H1 (cell line): ENCODE data around the gene FSTL4. TPM values are rescaled to one million over a fixed set of nuclear protein-coding genes. Genes with fewer than 3 reads are reported as not detected.

Experiments
- CTCF ChIA-PET: fragments of 300-600 bp; sonication (Branson Sonifier 250); formaldehyde crosslinking; loops from one replicate; lab custom pipeline; 2021; ENCODE audit not compliant: partially characterized antibody; lab: Charles Lee
- POLR2A ChIA-PET: fragments of 300-600 bp; sonication (Branson Sonifier 250); formaldehyde crosslinking; loops from one replicate; lab custom pipeline; 2021; ENCODE audit warnings: inconsistent platforms; ENCODE audit not compliant: partially characterized antibody; lab: Charles Lee
- DNase-seq, 2 experiments: peaks; one replicate each; pipeline versions ENCODE4 v3.0.0 to v3.0.0-alpha.2; 2010 to 2022; ENCODE audit warnings: low spot score in 2 of 2, low read depth in 1 of 2, mixed read lengths in 1 of 2
- FAIRE-seq: peaks from 2 replicates; lab custom pipeline; 2011; peaks lifted over from hg19 to GRCh38; lab: Jason Lieb, UNC
- H2AFZ ChIP-seq: 2 replicates; pipeline ENCODE4 v1.8.1; 2012; ENCODE audit warnings: low read length, inconsistent platforms
- H2AK5ac ChIP-seq: 2 replicates; pipeline ENCODE4 v1.6.1; 2013; ENCODE audit warnings: low read depth, low read length
- H2BK120ac ChIP-seq: replicated peaks from 2 replicates; pipeline ENCODE3; 2013; ENCODE audit warnings: low read depth, low read length, inconsistent platforms
- H2BK12ac ChIP-seq: 2 replicates; pipeline ENCODE4 v1.6.1; 2013; ENCODE audit warnings: low read depth, low read length
- H2BK15ac ChIP-seq: 2 replicates; pipeline ENCODE4 v1.6.1; 2013; ENCODE audit warnings: low read length
- H2BK20ac ChIP-seq: 2 replicates; pipeline ENCODE4 v1.6.1; 2013; ENCODE audit warnings: low read length
- H2BK5ac ChIP-seq: 2 replicates; pipeline ENCODE4 v1.6.1; 2013; ENCODE audit warnings: low read depth, low read length
- H3K14ac ChIP-seq: 2 replicates; pipeline ENCODE4 v1.6.1; 2013; ENCODE audit warnings: inconsistent platforms; ENCODE audit not compliant: insufficient read length
- H3K18ac ChIP-seq: 2 replicates; pipeline ENCODE4 v1.6.1; 2013; ENCODE audit warnings: low read length; ENCODE audit errors: extremely low read depth
- H3K23ac ChIP-seq: 2 replicates; pipeline ENCODE4 v1.6.1; 2013; ENCODE audit warnings: inconsistent platforms; ENCODE audit not compliant: insufficient read length
- H3K23me2 ChIP-seq: 2 replicates; pipeline ENCODE4 v1.6.1; 2013; ENCODE audit warnings: low read depth, low read length
- H3K27ac ChIP-seq: 2 replicates; pipeline ENCODE4 v1.6.1; 2011; ENCODE audit warnings: low read depth, low read length, inconsistent platforms
- H3K27me3 ChIP-seq, 4 experiments: replicated peaks in 1 of 4; 1 replicate in 1 of 4; 2 replicates in 3 of 4; pipeline versions ENCODE4 v1.6.1 to v1.8.1; 2011 to 2013; ENCODE audit warnings: low read length in 3 of 4, mild to moderate bottlenecking in 3 of 4, inconsistent platforms in 2 of 4, mixed read lengths in 2 of 4, moderate library complexity in 1 of 4; ENCODE audit not compliant: control insufficient read depth in 3 of 4, insufficient read depth in 3 of 4; ENCODE audit errors: extremely low read depth in 1 of 4
- H3K36me3 ChIP-seq, 4 experiments: 2 replicates each; pipeline versions ENCODE4 v1.6.1 to v1.8.1; 2011 to 2013; ENCODE audit warnings: mild to moderate bottlenecking in 4 of 4, low read length in 3 of 4, moderate library complexity in 2 of 4, control low read depth in 1 of 4, inconsistent platforms in 1 of 4; ENCODE audit not compliant: insufficient read depth in 4 of 4, control insufficient read depth in 2 of 4
- H3K4ac ChIP-seq: replicated peaks from 2 replicates; pipeline ENCODE3; 2013; ENCODE audit warnings: low read length, low read depth, mixed read lengths, inconsistent platforms; ENCODE audit not compliant: insufficient read length
- H3K4me1 ChIP-seq, 4 experiments: replicated peaks in 1 of 4; 1 replicate in 1 of 4; 2 replicates in 3 of 4; pipeline versions ENCODE4 v1.6.1 to v1.8.1; 2011 to 2013; ENCODE audit warnings: low read length in 3 of 4, inconsistent platforms in 2 of 4, mixed read lengths in 1 of 4; ENCODE audit not compliant: insufficient read depth in 4 of 4, control insufficient read depth in 3 of 4
- H3K4me2 ChIP-seq, 2 experiments: 2 replicates each; pipeline versions ENCODE4 v1.6.1 to v1.8.1; 2011 to 2013; ENCODE audit warnings: low read depth in 2 of 2, low read length in 2 of 2, control low read depth in 1 of 2, inconsistent platforms in 1 of 2, mild to moderate bottlenecking in 1 of 2; ENCODE audit not compliant: insufficient read depth in 1 of 2
- H3K4me3 ChIP-seq, 4 experiments: fragments of 200-600, 300-600 bp in 1 of 4; sonication (generic), shearing (Covaris generic), sonication (Bioruptor Twin) in 1 of 4; 2 replicates each; pipeline versions ENCODE4 v1.5.1 to v1.8.1; 2011 to 2016; ENCODE audit warnings: low read length in 4 of 4, low read depth in 3 of 4, control low read depth in 2 of 4, inconsistent platforms in 2 of 4, mild to moderate bottlenecking in 2 of 4, mixed read lengths in 1 of 4, moderate library complexity in 1 of 4; ENCODE audit not compliant: insufficient read depth in 2 of 4; ENCODE audit errors: extremely low read depth in 1 of 4
- H3K56ac ChIP-seq: replicated peaks from 2 replicates; pipeline ENCODE3; 2013; ENCODE audit warnings: low read depth, mild to moderate bottlenecking, mixed read lengths, low read length, inconsistent platforms; ENCODE audit not compliant: insufficient read length
- H3K79me1 ChIP-seq: 2 replicates; pipeline ENCODE4 v1.6.1; 2013; ENCODE audit warnings: low read depth, low read length, control low read depth
- H3K79me2 ChIP-seq, 2 experiments: 2 replicates each; pipeline versions ENCODE4 v1.6.1 to v1.8.1; 2012 to 2013; ENCODE audit warnings: low read length in 2 of 2, mild to moderate bottlenecking in 2 of 2, inconsistent platforms in 1 of 2; ENCODE audit not compliant: insufficient read depth in 2 of 2, control insufficient read depth in 1 of 2
- H3K9ac ChIP-seq, 4 experiments: replicated peaks in 1 of 4; 1 replicate in 1 of 4; 2 replicates in 3 of 4; pipeline versions ENCODE4 v1.6.1 to v1.8.1; 2011 to 2013; ENCODE audit warnings: low read depth in 3 of 4, low read length in 3 of 4, control low read depth in 2 of 4, mild to moderate bottlenecking in 2 of 4, moderate library complexity in 2 of 4, inconsistent platforms in 1 of 4; ENCODE audit errors: extremely low read depth in 1 of 4
- H3K9me3 ChIP-seq, 2 experiments: 2 replicates each; pipeline versions ENCODE4 v1.6.1 to v1.8.1; 2012 to 2013; ENCODE audit warnings: mild to moderate bottlenecking in 2 of 2, moderate library complexity in 2 of 2, control low read depth in 1 of 2, inconsistent platforms in 1 of 2, low read depth in 1 of 2, low read length in 1 of 2, mixed read lengths in 1 of 2; ENCODE audit not compliant: insufficient read depth in 2 of 2
- H4K20me1 ChIP-seq, 2 experiments: replicated peaks in 1 of 2; 2 replicates each; pipeline versions ENCODE3 to v1.8.1; 2011 to 2013; ENCODE audit warnings: inconsistent platforms in 2 of 2, low read length in 2 of 2, mild to moderate bottlenecking in 1 of 2; ENCODE audit not compliant: insufficient read depth in 2 of 2, control insufficient read depth in 1 of 2
- H4K5ac ChIP-seq: 2 replicates; pipeline ENCODE4 v1.6.1; 2013; ENCODE audit warnings: low read length, low read depth, mixed read lengths, inconsistent platforms; ENCODE audit not compliant: insufficient read length
- H4K8ac ChIP-seq: 2 replicates; pipeline ENCODE4 v1.8.0; 2013; ENCODE audit warnings: mild to moderate bottlenecking, moderate library complexity, low read length, inconsistent platforms; ENCODE audit not compliant: insufficient read depth; ENCODE audit errors: extremely low read depth
- H4K91ac ChIP-seq: replicated peaks from 2 replicates; pipeline ENCODE3; 2013; ENCODE audit warnings: low read length, mixed read lengths, inconsistent platforms; ENCODE audit not compliant: insufficient read length
- BRCA1 ChIP-seq: IDR thresholded peaks from 2 replicates; pipeline ENCODE4 v1.6.1; 2012; ENCODE audit warnings: low read depth, low read length, improper control_type of control experiment
- GABPA ChIP-seq: IDR thresholded peaks from 2 replicates; pipeline ENCODE4 v1.6.1; 2011; ENCODE audit warnings: mild to moderate bottlenecking, low read length, moderate library complexity, borderline replicate concordance; ENCODE audit not compliant: insufficient read depth
- POU5F1 ChIP-seq: IDR thresholded peaks from 2 replicates; pipeline ENCODE4 v1.6.1; 2011; ENCODE audit warnings: low read depth, mild to moderate bottlenecking, low read length, moderate library complexity
- TEAD4 ChIP-seq: IDR thresholded peaks from 2 replicates; pipeline ENCODE4 v1.6.1; 2012; ENCODE audit warnings: low read depth, low read length, inconsistent platforms, mixed read lengths
- WGBS, 2 experiments: shearing (Covaris generic) in 1 of 2; methylation state at CpG; one replicate each; pipeline versions ENCODE4 v1.1.6 to v1.1.7; 2013 to 2015; ENCODE audit warnings: low lambda C conversion rate in 2 of 2, mixed read lengths in 2 of 2, inconsistent platforms in 1 of 2, low coverage in 1 of 2, missing lambda C conversion rate in 1 of 2; ENCODE audit not compliant: insufficient replicate concordance in 2 of 2, insufficient coverage in 1 of 2, insufficient read length in 1 of 2; ENCODE audit errors: extremely low coverage in 1 of 2, missing lambda C conversion rate in 1 of 2; 5-methylcytosine and 5-hydroxymethylcytosine counted together
- polyA plus RNA-seq, 7 experiments: library from polyadenylated mRNA; depleted of rRNA in 3 of 7; stranded (reverse) in 5 of 7; unstranded in 2 of 7; fragments of >200 nt in 5 of 7; fragments of 200-250 nt in 2 of 7; gene quantifications; 1 replicate in 5 of 7; 2 replicates in 1 of 7; 4 replicates in 1 of 7; pipeline versions ENCODE4 v1.2.1 to v1.2.3, GENCODE V29; 2011 to 2013; ENCODE audit warnings: missing spikeins in 2 of 7, mixed read lengths in 2 of 7
- total RNA-seq: library from RNA; stranded (reverse); fragmentation: NEBNext Ultra II Directional; extraction: Animal tissue kit (Norgen Biotek cat#: 25700); gene quantifications from 2 replicates; pipeline ENCODE4 v1.2.1, GENCODE V29; 2021
- TF ChIP-seq, protein P1 (sequence below), 3 experiments: IDR thresholded peaks; 1 replicate in 2 of 3; 2 replicates in 1 of 3; pipeline versions ENCODE4 v1.5.1 to v1.6.1; 2011; ENCODE audit warnings: low read length in 3 of 3, mild to moderate bottlenecking in 3 of 3, inconsistent platforms in 2 of 3, low read depth in 1 of 3, moderate library complexity in 1 of 3; ENCODE audit not compliant: insufficient read depth in 1 of 3; ENCODE audit errors: control extremely low read depth in 1 of 3

FSTL4 gene
- total and polyA plus RNA-seq, 2 of the 8 experiments (the other 6 are each of a cell fraction or from before 2014, with no cell fraction given), result 3.1 to 4.1 TPM

- Histone ChIP-seq H3K4me1 (peaks cover 1 to 11% (median 7%) of the 10 kb centered on the region in 4 experiments; a peak in 5 of 7 replicates), H3K4me3 (no peak overlapping the region), H2BK15ac (no peak overlapping the region), H4K20me1 (no peaks in the 10 kb centered on the region), H3K4me2 (no peak overlapping the region), H2AFZ (no peak overlapping the region), H4K8ac (no peak overlapping the region), H2BK12ac (no peak overlapping the region), H3K18ac (no peak overlapping the region), H3K9ac (no peak overlapping the region), H2BK5ac (no peak overlapping the region), H3K36me3 (no peaks in the 10 kb centered on the region), H3K4ac (no peak overlapping the region), H3K14ac (no peak overlapping the region), H3K27ac (no peak overlapping the region), H3K79me2 (no peaks in the 10 kb centered on the region), H2BK20ac (no peak overlapping the region), H3K27me3 (no peaks in the 10 kb centered on the region), H3K23me2 (no peaks in the 10 kb centered on the region), H2AK5ac (no peak overlapping the region), H4K91ac (no peak overlapping the region), H3K23ac (no peak overlapping the region), H3K9me3 (no peaks in the 10 kb centered on the region), H3K56ac (no peak overlapping the region), H3K79me1 (no peaks in the 10 kb centered on the region), H4K5ac (no peak overlapping the region), H2BK120ac (no peak overlapping the region)
- WGBS, 2 experiments, result 93% methylated on average over 11 of the region's 12 CpGs; no CpG with 5 or more reads in 1 of the 2 experiments
- CTCF ChIA-PET, result interaction anchor here (0.7 to 10.1 kb wide), 2 partner anchors 20 to 415 kb away, joined by 3 to 122 read pairs; no protein-coding TSS in a partner anchor
- TF ChIP-seq GABPA, result no peak
- TF ChIP-seq TEAD4, result no peak
- TF ChIP-seq, protein P1, sequence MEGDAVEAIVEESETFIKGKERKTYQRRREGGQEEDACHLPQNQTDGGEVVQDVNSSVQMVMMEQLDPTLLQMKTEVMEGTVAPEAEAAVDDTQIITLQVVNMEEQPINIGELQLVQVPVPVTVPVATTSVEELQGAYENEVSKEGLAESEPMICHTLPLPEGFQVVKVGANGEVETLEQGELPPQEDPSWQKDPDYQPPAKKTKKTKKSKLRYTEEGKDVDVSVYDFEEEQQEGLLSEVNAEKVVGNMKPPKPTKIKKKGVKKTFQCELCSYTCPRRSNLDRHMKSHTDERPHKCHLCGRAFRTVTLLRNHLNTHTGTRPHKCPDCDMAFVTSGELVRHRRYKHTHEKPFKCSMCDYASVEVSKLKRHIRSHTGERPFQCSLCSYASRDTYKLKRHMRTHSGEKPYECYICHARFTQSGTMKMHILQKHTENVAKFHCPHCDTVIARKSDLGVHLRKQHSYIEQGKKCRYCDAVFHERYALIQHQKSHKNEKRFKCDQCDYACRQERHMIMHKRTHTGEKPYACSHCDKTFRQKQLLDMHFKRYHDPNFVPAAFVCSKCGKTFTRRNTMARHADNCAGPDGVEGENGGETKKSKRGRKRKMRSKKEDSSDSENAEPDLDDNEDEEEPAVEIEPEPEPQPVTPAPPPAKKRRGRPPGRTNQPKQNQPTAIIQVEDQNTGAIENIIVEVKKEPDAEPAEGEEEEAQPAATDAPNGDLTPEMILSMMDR (IDR thresholded peaks at IDR 0.05; ENCODE audit: control extremely low read depth in 1 of 3, insufficient read depth in 1 of 3, low read depth in 1 of 3, low read length in 3 of 3), result no peak
- no peak for TF ChIP-seq BRCA1
- no peak for TF ChIP-seq POU5F1
- DNase-seq, result no peak
- POLR2A ChIA-PET, result no interaction called here
- no peak for FAIRE-seq
Measured at GRCh38 chr5:133402775-133403174, 209.6 kb downstream of the FSTL4 start.
